NCI-H82 treated with DMSO at 0.1 percent for 48 hours (cell line): ENCODE measurements around the gene KDM3B.
A peak's percentile ranks its signal among the peaks of the same experiment; 100 is the strongest.

Experiments used
- DNase-seq: peaks from one replicate; lab custom pipeline; 2025; ENCODE audit not compliant: unreplicated experiment; lab: John Stamatoyannopoulos, UW

The KDM3B gene

GRCh38 chr5:138448070-138448469 is 95.6 kb downstream of the KDM3B start:
- DNase-seq = no peak

- peak; percentile 26 for DNase-seq
These were observed 96.3 kb downstream of the KDM3B start for GRCh38 chr5:138448481-138449398.

GRCh38 chr5:138449501-138450239 is 97.2 kb downstream of the KDM3B start:
- DNase-seq = peak; percentile 26

- DNase-seq = no peak
These were observed 98.5 kb downstream of the KDM3B start for GRCh38 chr5:138450971-138451370.

- DNase-seq = no peak
These were observed 100.2 kb downstream of the KDM3B start for GRCh38 chr5:138452720-138453119.

GRCh38 chr5:138453590-138453989 is 101.1 kb downstream of the KDM3B start:
- DNase-seq = no peak

GRCh38 chr5:138454121-138454520 is 101.6 kb downstream of the KDM3B start:
- DNase-seq = no peak

- DNase-seq = peak; percentile 47
These were observed 102.9 kb downstream of the KDM3B start for GRCh38 chr5:138455232-138455930.

- DNase-seq = no peak
These were observed 105.2 kb downstream of the KDM3B start for GRCh38 chr5:138457531-138458275.

- no peak for DNase-seq
These were observed 105.9 kb downstream of the KDM3B start for GRCh38 chr5:138458384-138458783.

- DNase-seq = no peak
These were observed 106.4 kb downstream of the KDM3B start for GRCh38 chr5:138458856-138459255.

GRCh38 chr5:138459311-138459933 is 106.9 kb downstream of the KDM3B start:
- DNase-seq = no peak

GRCh38 chr5:138460032-138460693 is 107.7 kb downstream of the KDM3B start:
- no peak for DNase-seq

GRCh38 chr5:138461343-138462125 is 109.0 kb downstream of the KDM3B start:
- no peak for DNase-seq

- DNase-seq = no peak
These were observed 111.0 kb downstream of the KDM3B start for GRCh38 chr5:138463419-138464007.

- DNase-seq = peak; percentile 61
These were observed 111.5 kb downstream of the KDM3B start for GRCh38 chr5:138464008-138464387.

GRCh38 chr5:138464388-138465260 is 112.1 kb downstream of the KDM3B start:
- peak; percentile 86 for DNase-seq
